GM18868 (cell line): ENCODE measurements around the gene AATK.

Source experiments
- ATAC-seq: cut with Tn5 transposase; IDR thresholded peaks from one replicate; pipeline ENCODE4 v1.9.1; 2021; ENCODE audit warnings: mild to moderate bottlenecking, moderate library complexity; ENCODE audit not compliant: unreplicated experiment

AATK gene

GRCh38 chr17:81076141-81076679 lies 89.8 kb downstream of the AATK start:
- ATAC-seq = no peak

GRCh38 chr17:81075307-81075706 lies 90.7 kb downstream of the AATK start:
- no peak for ATAC-seq

GRCh38 chr17:81074875-81075274 lies 91.1 kb downstream of the AATK start:
- no peak for ATAC-seq

GRCh38 chr17:81073967-81074839 lies 91.8 kb downstream of the AATK start:
- ATAC-seq = no peak

GRCh38 chr17:81071761-81072741 lies 94.0 kb downstream of the AATK start:
- no peak for ATAC-seq

- no peak for ATAC-seq
These were observed 95.3 kb downstream of the AATK start for GRCh38 chr17:81070541-81071246.

- no peak for ATAC-seq
These were observed 96.8 kb downstream of the AATK start for GRCh38 chr17:81069135-81069645.

GRCh38 chr17:81068411-81069134 lies 97.4 kb downstream of the AATK start:
- ATAC-seq = no peak

- ATAC-seq = no peak
These were observed 98.6 kb downstream of the AATK start for GRCh38 chr17:81067391-81067811.
